H9 (cell line): ENCODE data around the gene DLEC1. TPM values are rescaled to one million over a fixed set of nuclear protein-coding genes. Genes with fewer than 3 reads are reported as not detected.

ENCODE experiments used
- DNase-seq: peaks from one replicate; pipeline ENCODE4 v3.0.0-alpha.2; 2017
- H2AFZ ChIP-seq: one replicate; pipeline ENCODE4 v1.6.1; 2013; ENCODE audit warnings: mild to moderate bottlenecking, low read length, control low read depth, moderate library complexity
- H2AK5ac ChIP-seq: 2 replicates; pipeline ENCODE4 v1.6.1; 2013; ENCODE audit warnings: low read length, control low read depth, mixed read lengths; ENCODE audit not compliant: insufficient read length
- H2BK120ac ChIP-seq: one replicate; pipeline ENCODE4 v1.6.1; 2013; ENCODE audit warnings: low read depth, mild to moderate bottlenecking, low read length, control low read depth, inconsistent platforms; ENCODE audit not compliant: poor library complexity, severe bottlenecking
- H2BK12ac ChIP-seq: 2 replicates; pipeline ENCODE4 v1.6.1; 2013; ENCODE audit warnings: low read length, control low read depth, mixed read lengths, low read depth; ENCODE audit not compliant: insufficient read length
- H2BK15ac ChIP-seq: 2 replicates; pipeline ENCODE4 v1.6.1; 2013; ENCODE audit warnings: low read depth, low read length, control low read depth
- H2BK20ac ChIP-seq: one replicate; pipeline ENCODE4 v1.6.1; 2013; ENCODE audit warnings: low read depth, mild to moderate bottlenecking, low read length, control low read depth, inconsistent platforms; ENCODE audit not compliant: poor library complexity, severe bottlenecking
- H2BK5ac ChIP-seq: 2 replicates; pipeline ENCODE4 v1.6.1; 2013; ENCODE audit warnings: low read length, control low read depth, mixed read lengths; ENCODE audit not compliant: insufficient read length
- H3K14ac ChIP-seq: 2 replicates; pipeline ENCODE4 v1.6.1; 2013; ENCODE audit warnings: low read length, control low read depth; ENCODE audit not compliant: insufficient read depth
- H3K18ac ChIP-seq: 2 replicates; pipeline ENCODE4 v1.6.1; 2013; ENCODE audit warnings: low read depth, mild to moderate bottlenecking, mixed read lengths, low read length, control low read depth; ENCODE audit not compliant: insufficient read length
- H3K23ac ChIP-seq: 2 replicates; pipeline ENCODE4 v1.6.1; 2013; ENCODE audit warnings: low read length, control low read depth, mixed read lengths, low read depth; ENCODE audit not compliant: insufficient read length
- H3K23me2 ChIP-seq: 2 replicates; pipeline ENCODE4 v1.6.1; 2013; ENCODE audit warnings: low read depth, mild to moderate bottlenecking, mixed read lengths, low read length, control low read depth; ENCODE audit not compliant: insufficient read length, poor library complexity, severe bottlenecking
- H3K27ac ChIP-seq: 2 replicates; pipeline ENCODE4 v1.5.1; 2013; ENCODE audit warnings: low read length, control low read depth, mixed read lengths, low read depth; ENCODE audit not compliant: insufficient read length
- H3K27me3 ChIP-seq: 2 replicates; pipeline ENCODE4 v1.6.1; 2013; ENCODE audit warnings: low read length, control low read depth, inconsistent platforms; ENCODE audit not compliant: insufficient read depth
- H3K4ac ChIP-seq: 2 replicates; pipeline ENCODE4 v1.6.1; 2013; ENCODE audit warnings: low read depth, mild to moderate bottlenecking, control low read depth, inconsistent platforms, low read length, moderate library complexity
- H3K4me1 ChIP-seq: 2 replicates; pipeline ENCODE4 v1.6.1; 2013; ENCODE audit warnings: low read length, control low read depth, inconsistent platforms; ENCODE audit not compliant: insufficient read depth
- H3K4me2 ChIP-seq: 2 replicates; pipeline ENCODE4 v1.6.1; 2013; ENCODE audit warnings: low read length, control low read depth, mixed read lengths; ENCODE audit not compliant: insufficient read length, insufficient read depth
- H3K56ac ChIP-seq: 2 replicates; pipeline ENCODE4 v1.6.1; 2013; ENCODE audit warnings: low read depth, mild to moderate bottlenecking, mixed read lengths, low read length, control low read depth; ENCODE audit not compliant: insufficient read length
- H3K79me1 ChIP-seq: 2 replicates; pipeline ENCODE4 v1.6.1; 2013; ENCODE audit warnings: low read depth, mild to moderate bottlenecking, moderate library complexity, low read length, control low read depth, inconsistent platforms; ENCODE audit not compliant: insufficient read depth, poor library complexity, severe bottlenecking
- H3K79me2 ChIP-seq: 2 replicates; pipeline ENCODE4 v1.6.1; 2013; ENCODE audit warnings: low read length, control low read depth, inconsistent platforms; ENCODE audit not compliant: insufficient read depth
- H3K9ac ChIP-seq: 2 replicates; pipeline ENCODE4 v1.6.1; 2013; ENCODE audit warnings: low read length, control low read depth, mixed read lengths; ENCODE audit not compliant: insufficient read length; ENCODE audit errors: extremely low read depth
- H3K9me3 ChIP-seq: one replicate; pipeline ENCODE4 v1.6.1; 2013; ENCODE audit warnings: low read depth, low read length, inconsistent platforms; ENCODE audit not compliant: control insufficient read depth
- H3T11ph ChIP-seq: one replicate; pipeline ENCODE4 v1.6.1; 2013; ENCODE audit warnings: mild to moderate bottlenecking, low read length, control low read depth, inconsistent platforms
- H4K20me1 ChIP-seq: one replicate; pipeline ENCODE4 v1.6.1; 2013; ENCODE audit not compliant: control insufficient read depth, insufficient read length, insufficient read depth
- H4K5ac ChIP-seq: 2 replicates; pipeline ENCODE4 v1.6.1; 2013; ENCODE audit warnings: low read depth, mild to moderate bottlenecking, mixed read lengths, low read length, control low read depth; ENCODE audit not compliant: insufficient read length
- H4K8ac ChIP-seq: replicated peaks from 2 replicates; pipeline ENCODE4 v1.6.1; 2013; ENCODE audit warnings: low read length, control low read depth, mixed read lengths, low read depth; ENCODE audit not compliant: insufficient read length
- H4K91ac ChIP-seq: 2 replicates; pipeline ENCODE4 v1.6.1; 2013; ENCODE audit warnings: low read depth, mild to moderate bottlenecking, moderate library complexity, mixed read lengths, low read length, control low read depth; ENCODE audit not compliant: insufficient read length
- H3K27ac Mint-ChIP-seq, 3 experiments: 2 replicates in 2 of 3; 3 replicates in 1 of 3; pipeline ENCODE4 v1.8.0; 2020 to 2021; ENCODE audit warnings: mixed read lengths in 3 of 3, mild to moderate bottlenecking in 1 of 3, moderate library complexity in 1 of 3
- H3K27me3 Mint-ChIP-seq: 2 replicates; pipeline ENCODE4 v1.8.0; 2021; ENCODE audit warnings: low read depth, mild to moderate bottlenecking, moderate library complexity, mixed read lengths
- H3K36me3 Mint-ChIP-seq, 3 experiments: 2 replicates in 2 of 3; 3 replicates in 1 of 3; pipeline ENCODE4 v1.8.0; 2020 to 2021; ENCODE audit warnings: low read depth in 3 of 3, mixed read lengths in 3 of 3; ENCODE audit not compliant: insufficient read depth in 1 of 3
- H3K4me1 Mint-ChIP-seq, 2 experiments: 2 replicates each; pipeline ENCODE4 v1.8.0; 2020; ENCODE audit warnings: mixed read lengths in 2 of 2
- H3K4me3 Mint-ChIP-seq, 2 experiments: 2 replicates in 1 of 2; 3 replicates in 1 of 2; pipeline ENCODE4 v1.8.0; 2020 to 2021; ENCODE audit warnings: mild to moderate bottlenecking in 2 of 2, mixed read lengths in 2 of 2, moderate library complexity in 1 of 2
- H3K9me3 Mint-ChIP-seq, 2 experiments: 2 replicates in 1 of 2; 3 replicates in 1 of 2; pipeline ENCODE4 v1.8.0; 2020; ENCODE audit warnings: mild to moderate bottlenecking in 2 of 2, mixed read lengths in 2 of 2, moderate library complexity in 1 of 2
- CTCF ChIP-seq: fragments of 200-600 bp; sonication (generic); conservative IDR thresholded peaks from 3 replicates; pipeline ENCODE4 v1.8.0; 2021; ENCODE audit warnings: antibody characterized with exemption, mild to moderate bottlenecking
- WGBS: extraction: QIAGEN DNeasy Blood & Tissue Kit; methylation state at CpG from one replicate; pipeline ENCODE4 v1.1.7; 2013; ENCODE audit warnings: missing lambda C conversion rate, low lambda C conversion rate, mixed read lengths; ENCODE audit not compliant: insufficient read length; ENCODE audit errors: extremely low coverage; 5-methylcytosine and 5-hydroxymethylcytosine counted together
- total RNA-seq: library from RNA; stranded (reverse); gene quantifications from 2 replicates; pipeline ENCODE4 v1.2.1, GENCODE V29; 2021

DLEC1 gene
- total RNA-seq, 1 experiment from 2014 or later, result 2.1 TPM

- Histone ChIP-seq H3K4ac (no peak overlapping the region), H3T11ph (no peak overlapping the region), H3K18ac (no peak overlapping the region), H2AFZ (no peak overlapping the region), H2BK20ac (no peak overlapping the region), H3K4me2 (no peak overlapping the region), H3K14ac (no peak overlapping the region), H4K8ac (no peak overlapping the region), H3K9ac (no peak overlapping the region), H3K79me1 (no peaks in the 10 kb centered on the region), H3K23ac (no peak overlapping the region), H4K20me1 (no peaks in the 10 kb centered on the region), H2BK5ac (no peak overlapping the region), H4K5ac (no peak overlapping the region), H2BK12ac (no peak overlapping the region), H3K27ac (no peak overlapping the region), H3K79me2 (no peaks in the 10 kb centered on the region), H3K23me2 (no peaks in the 10 kb centered on the region), H2BK120ac (no peak overlapping the region), H3K4me1 (peaks cover 2% of the 10 kb centered on the region; the same call in 1 of the 2 replicates), H3K9me3 (no peaks in the 10 kb centered on the region), H3K56ac (no peak overlapping the region), H2BK15ac (no peak overlapping the region), H3K27me3 (no peaks in the 10 kb centered on the region), H2AK5ac (no peak overlapping the region), H4K91ac (no peak overlapping the region)
- Mint-ChIP-seq H3K27me3 (peaks cover 3% of the 10 kb centered on the region), H3K27ac (no peak overlapping the region), H3K9me3 (no peaks in the 10 kb centered on the region; a peak in 1 of 5 replicates), H3K36me3 (peaks cover 0 to 20% (median 7%) of the 10 kb centered on the region in 3 experiments; a peak in 5 of 7 replicates), H3K4me3 (no peak overlapping the region; a peak in 1 of 5 replicates), H3K4me1 (peaks cover 9 to 17% of the 10 kb centered on the region in 2 experiments)
- no CpG with 5 or more reads among the region's 7 CpGs for WGBS
- DNase-seq, result peak; percentile 83
- peak; percentile 96 for TF ChIP-seq CTCF
Observed at GRCh38 chr3:38003371-38003816, 35.6 kb upstream of the DLEC1 start.
